ENCODE measurements around the gene ASB17.

DNA sequence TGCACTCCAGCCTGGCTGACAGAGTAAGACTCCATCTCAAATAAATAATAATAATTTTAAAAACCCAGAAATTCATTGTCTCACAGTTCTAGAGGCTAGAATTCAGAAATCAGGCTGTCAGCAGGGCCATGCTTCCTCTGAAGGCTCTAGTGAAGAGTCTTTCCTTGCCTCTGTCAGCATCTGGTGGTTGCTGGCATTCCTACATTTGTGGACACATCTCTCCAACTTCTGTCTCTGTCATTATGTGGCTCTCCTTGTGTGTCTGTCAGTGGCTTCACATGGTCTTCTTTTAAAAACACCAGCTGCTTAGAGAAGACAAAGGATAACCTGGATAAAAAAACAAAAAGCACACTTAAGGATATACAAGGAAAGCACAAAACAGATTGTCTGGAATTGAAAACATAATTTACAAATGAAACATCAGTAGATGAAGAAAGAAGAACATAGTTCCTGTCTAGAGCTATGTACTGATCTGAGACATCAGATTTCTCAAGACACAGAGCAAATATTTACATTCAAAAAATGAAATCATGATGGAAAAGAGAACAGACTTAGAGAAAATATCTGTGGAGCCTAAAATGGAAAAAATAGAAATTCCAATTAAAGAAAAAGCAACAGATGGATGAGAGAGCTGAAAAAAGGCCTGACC, 32.7 kb upstream of the ASB17 start:
- TF ChIP-seq, protein P1, sequence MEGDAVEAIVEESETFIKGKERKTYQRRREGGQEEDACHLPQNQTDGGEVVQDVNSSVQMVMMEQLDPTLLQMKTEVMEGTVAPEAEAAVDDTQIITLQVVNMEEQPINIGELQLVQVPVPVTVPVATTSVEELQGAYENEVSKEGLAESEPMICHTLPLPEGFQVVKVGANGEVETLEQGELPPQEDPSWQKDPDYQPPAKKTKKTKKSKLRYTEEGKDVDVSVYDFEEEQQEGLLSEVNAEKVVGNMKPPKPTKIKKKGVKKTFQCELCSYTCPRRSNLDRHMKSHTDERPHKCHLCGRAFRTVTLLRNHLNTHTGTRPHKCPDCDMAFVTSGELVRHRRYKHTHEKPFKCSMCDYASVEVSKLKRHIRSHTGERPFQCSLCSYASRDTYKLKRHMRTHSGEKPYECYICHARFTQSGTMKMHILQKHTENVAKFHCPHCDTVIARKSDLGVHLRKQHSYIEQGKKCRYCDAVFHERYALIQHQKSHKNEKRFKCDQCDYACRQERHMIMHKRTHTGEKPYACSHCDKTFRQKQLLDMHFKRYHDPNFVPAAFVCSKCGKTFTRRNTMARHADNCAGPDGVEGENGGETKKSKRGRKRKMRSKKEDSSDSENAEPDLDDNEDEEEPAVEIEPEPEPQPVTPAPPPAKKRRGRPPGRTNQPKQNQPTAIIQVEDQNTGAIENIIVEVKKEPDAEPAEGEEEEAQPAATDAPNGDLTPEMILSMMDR (IDR thresholded peaks at IDR 0.05; ENCODE audit: insufficient read depth, low read length, poor library complexity, severe bottlenecking) = no peak
- no peak for TF ChIP-seq EZH2phosphoT487 (conservative IDR thresholded peaks at IDR 0.05; ENCODE audit: low read length)

Measured in SU-DHL-6 (cell line).